Panc1 (cell line): ENCODE results near the gene OSBPL1A. TPM values are rescaled to one million over a fixed set of nuclear protein-coding genes. Genes with fewer than 3 reads are reported as not detected.

Experiments used
- ATAC-seq: fragments of 200-7000 bp; cut with Tn5 transposase; 2 replicates; pipeline ENCODE4 v1.9.1; 2020; ENCODE audit warnings: mild to moderate bottlenecking, moderate library complexity
- Bru-seq: library from RNA; stranded (reverse); fragments of 400-500 nt; gene quantifications from one replicate; lab custom pipeline; 2021; lab: Mats Ljungman, UMichigan
- BruChase-seq, 2 experiments: library from RNA; stranded (reverse); fragments of 400-500 nt; gene quantifications; one replicate each; lab custom pipeline; 2021; lab: Mats Ljungman, UMichigan
- BruUV-seq: library from RNA; stranded (reverse); fragments of 400-500 nt; replicated peaks from 2 replicates; lab custom pipeline; 2021; lab: Mats Ljungman, UMichigan
- CTCF ChIA-PET: fragments of 300-600 bp; sonication (Branson Sonifier 250); formaldehyde crosslinking; loops from one replicate; lab custom pipeline; 2022; ENCODE audit warnings: antibody characterized with exemption; lab: Charles Lee
- POLR2A ChIA-PET: fragments of 300-600 bp; sonication (Branson Sonifier 250); formaldehyde crosslinking; loops from one replicate; lab custom pipeline; 2022; ENCODE audit warnings: antibody characterized with exemption; lab: Charles Lee
- DNase-seq: peaks from one replicate; pipeline ENCODE4 v3.0.0-alpha.2; 2010; ENCODE audit warnings: low read depth, low spot score
- H3K27ac ChIP-seq: 2 replicates; pipeline ENCODE4 v1.5.1; 2011; ENCODE audit warnings: mild to moderate bottlenecking, low read length, inconsistent platforms
- H3K27me3 ChIP-seq: fragments of 200-500 bp; sonication (Bioruptor generic); 2 replicates; pipeline ENCODE4 v1.6.0; 2014; ENCODE audit warnings: low read length, inconsistent platforms; ENCODE audit not compliant: control insufficient read depth, insufficient read depth
- H3K36me3 ChIP-seq: fragments of 200-500 bp; sonication (Bioruptor generic); 2 replicates; pipeline ENCODE4 v1.5.1; 2014; ENCODE audit warnings: inconsistent platforms, mild to moderate bottlenecking, low read length, moderate library complexity; ENCODE audit not compliant: control insufficient read depth, insufficient read depth
- H3K4me1 ChIP-seq: 2 replicates; pipeline ENCODE4 v1.5.1; 2011; ENCODE audit warnings: inconsistent platforms, mild to moderate bottlenecking, low read length, moderate library complexity; ENCODE audit not compliant: control insufficient read depth, insufficient read depth
- H3K4me3 ChIP-seq, 2 experiments: 2 replicates each; pipeline ENCODE4 v1.5.1; 2011 to 2012; ENCODE audit warnings: low read depth in 2 of 2, low read length in 2 of 2, mild to moderate bottlenecking in 2 of 2, inconsistent platforms in 1 of 2, moderate library complexity in 1 of 2
- H3K9me3 ChIP-seq: fragments of 200-500 bp; sonication (Bioruptor generic); 2 replicates; pipeline ENCODE4 v1.5.1; 2014; ENCODE audit warnings: low read depth, mild to moderate bottlenecking, inconsistent platforms, low read length, moderate library complexity; ENCODE audit not compliant: control insufficient read depth, insufficient read depth
- POLR2AphosphoS5 ChIP-seq: IDR thresholded peaks from 2 replicates; pipeline ENCODE4 v1.6.1; 2012; ENCODE audit warnings: mild to moderate bottlenecking, low read depth, low read length, moderate library complexity
- SIN3A ChIP-seq: IDR thresholded peaks from 2 replicates; pipeline ENCODE4 v1.6.1; 2012; ENCODE audit warnings: low read depth, mild to moderate bottlenecking, low read length, moderate library complexity, borderline replicate concordance; ENCODE audit not compliant: insufficient read depth
- TCF7L2 ChIP-seq: IDR thresholded peaks from 2 replicates; pipeline ENCODE4 v1.6.1; 2011; ENCODE audit warnings: mild to moderate bottlenecking, low read depth, low read length, inconsistent platforms
- in situ Hi-C: cut with HindIII; loops from 2 replicates; pipeline ENCODE4 v1.10.0; 2016; ENCODE audit warnings: low sequenced_read_pairs, low pct_unique_long_range_greater_than_20kb
- intact Hi-C: fragments of 100-400 bp; cut with micrococcal nuclease; formaldehyde crosslinking; loops from one replicate; pipeline ENCODE4 v1.10.0; 2022; ENCODE audit not compliant: unreplicated experiment
- long read RNA-seq: library from polyadenylated mRNA; unstranded; transcript quantifications from one replicate; pipeline ENCODE4 v2.0.0, GENCODE V29; 2021; ENCODE audit not compliant: unreplicated experiment
- polyA plus RNA-seq: library from polyadenylated mRNA; unstranded; fragments of >200 nt; gene quantifications from one replicate; pipeline ENCODE4 v1.2.1, GENCODE V29; 2012; ENCODE audit warnings: missing spikeins; ENCODE audit not compliant: insufficient read length
- total RNA-seq: library from RNA; stranded (reverse); gene quantifications from one replicate; pipeline ENCODE4 v1.2.1, GENCODE V29; 2021; ENCODE audit not compliant: unreplicated experiment
- TF ChIP-seq, protein P1 (sequence below), 2 experiments: IDR thresholded peaks; 2 replicates each; pipeline ENCODE4 v1.6.1; 2011 to 2012; ENCODE audit warnings: low read depth in 2 of 2, control low read depth in 1 of 2, low read length in 1 of 2, mild to moderate bottlenecking in 1 of 2, moderate library complexity in 1 of 2; ENCODE audit not compliant: insufficient read depth in 1 of 2
- TF ChIP-seq, protein P2 (sequence below): fragments of 450-650 bp; IDR thresholded peaks from 2 replicates; pipeline ENCODE4 v1.5.1; 2017; ENCODE audit warnings: mild to moderate bottlenecking

The OSBPL1A gene
- total RNA-seq: 50.5 TPM
- polyA plus RNA-seq: 43.2 TPM
- Bru-seq, nascent RNA: percentile 72 among the genes with signal in this experiment
- BruChase-seq, experiment 1, labeled RNA remaining after a 2-hour chase: percentile 64 among the genes with signal in this experiment
- BruChase-seq, experiment 2, labeled RNA remaining after a 6-hour chase: percentile 65 among the genes with signal in this experiment
- long read RNA-seq, full-length matches to known transcripts: 37 of 129 reads
- long read RNA-seq, partial matches to known transcripts: 54 of 129 reads
- long read RNA-seq, other reads (novel, unspliced or antisense): 38 of 129 reads

GRCh38 chr18:24397694-24398368 lies at the start of gene OSBPL1A:
Gene OSBPL1A, minus strand, starts transcription at chr18:24397824. Its CDS starts 20,291 bp downstream, at chr18:24377533.
- no peaks in the 10 kb centered on the region for H3K9me3 ChIP-seq
- CTCF ChIA-PET: no interaction called here
- peaks cover 15% of the 10 kb centered on the region for H3K4me1 ChIP-seq
- ATAC-seq (peak; percentile 97), DNase-seq (peak; percentile 39)
- POLR2A ChIA-PET: interaction anchor here (0.6 to 1.4 kb wide), 4 partner anchors 73 to 1861 kb away, joined by 3 to 13 read pairs (median 8); no protein-coding TSS in a partner anchor
- intact Hi-C loops (no loop called here), in situ Hi-C loops (no loop called here)
- H3K27me3 ChIP-seq: no peaks in the 10 kb centered on the region
- H3K36me3 ChIP-seq: no peaks in the 10 kb centered on the region
- peak within 1 kb of the TSS; percentile 74 to 79 for H3K4me3 ChIP-seq
- BruUV-seq: no TSS peak
- TF ChIP-seq TCF7L2: no peak
- peak; percentile 41; the same call in 1 of the 2 replicates for TF ChIP-seq SIN3A
- TF ChIP-seq, protein P1, sequence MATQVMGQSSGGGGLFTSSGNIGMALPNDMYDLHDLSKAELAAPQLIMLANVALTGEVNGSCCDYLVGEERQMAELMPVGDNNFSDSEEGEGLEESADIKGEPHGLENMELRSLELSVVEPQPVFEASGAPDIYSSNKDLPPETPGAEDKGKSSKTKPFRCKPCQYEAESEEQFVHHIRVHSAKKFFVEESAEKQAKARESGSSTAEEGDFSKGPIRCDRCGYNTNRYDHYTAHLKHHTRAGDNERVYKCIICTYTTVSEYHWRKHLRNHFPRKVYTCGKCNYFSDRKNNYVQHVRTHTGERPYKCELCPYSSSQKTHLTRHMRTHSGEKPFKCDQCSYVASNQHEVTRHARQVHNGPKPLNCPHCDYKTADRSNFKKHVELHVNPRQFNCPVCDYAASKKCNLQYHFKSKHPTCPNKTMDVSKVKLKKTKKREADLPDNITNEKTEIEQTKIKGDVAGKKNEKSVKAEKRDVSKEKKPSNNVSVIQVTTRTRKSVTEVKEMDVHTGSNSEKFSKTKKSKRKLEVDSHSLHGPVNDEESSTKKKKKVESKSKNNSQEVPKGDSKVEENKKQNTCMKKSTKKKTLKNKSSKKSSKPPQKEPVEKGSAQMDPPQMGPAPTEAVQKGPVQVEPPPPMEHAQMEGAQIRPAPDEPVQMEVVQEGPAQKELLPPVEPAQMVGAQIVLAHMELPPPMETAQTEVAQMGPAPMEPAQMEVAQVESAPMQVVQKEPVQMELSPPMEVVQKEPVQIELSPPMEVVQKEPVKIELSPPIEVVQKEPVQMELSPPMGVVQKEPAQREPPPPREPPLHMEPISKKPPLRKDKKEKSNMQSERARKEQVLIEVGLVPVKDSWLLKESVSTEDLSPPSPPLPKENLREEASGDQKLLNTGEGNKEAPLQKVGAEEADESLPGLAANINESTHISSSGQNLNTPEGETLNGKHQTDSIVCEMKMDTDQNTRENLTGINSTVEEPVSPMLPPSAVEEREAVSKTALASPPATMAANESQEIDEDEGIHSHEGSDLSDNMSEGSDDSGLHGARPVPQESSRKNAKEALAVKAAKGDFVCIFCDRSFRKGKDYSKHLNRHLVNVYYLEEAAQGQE (IDR thresholded peaks at IDR 0.05; ENCODE audit: insufficient read depth in 1 of 2, low read depth in 2 of 2, low read length in 1 of 2): no peak
- TF ChIP-seq, protein P2, sequence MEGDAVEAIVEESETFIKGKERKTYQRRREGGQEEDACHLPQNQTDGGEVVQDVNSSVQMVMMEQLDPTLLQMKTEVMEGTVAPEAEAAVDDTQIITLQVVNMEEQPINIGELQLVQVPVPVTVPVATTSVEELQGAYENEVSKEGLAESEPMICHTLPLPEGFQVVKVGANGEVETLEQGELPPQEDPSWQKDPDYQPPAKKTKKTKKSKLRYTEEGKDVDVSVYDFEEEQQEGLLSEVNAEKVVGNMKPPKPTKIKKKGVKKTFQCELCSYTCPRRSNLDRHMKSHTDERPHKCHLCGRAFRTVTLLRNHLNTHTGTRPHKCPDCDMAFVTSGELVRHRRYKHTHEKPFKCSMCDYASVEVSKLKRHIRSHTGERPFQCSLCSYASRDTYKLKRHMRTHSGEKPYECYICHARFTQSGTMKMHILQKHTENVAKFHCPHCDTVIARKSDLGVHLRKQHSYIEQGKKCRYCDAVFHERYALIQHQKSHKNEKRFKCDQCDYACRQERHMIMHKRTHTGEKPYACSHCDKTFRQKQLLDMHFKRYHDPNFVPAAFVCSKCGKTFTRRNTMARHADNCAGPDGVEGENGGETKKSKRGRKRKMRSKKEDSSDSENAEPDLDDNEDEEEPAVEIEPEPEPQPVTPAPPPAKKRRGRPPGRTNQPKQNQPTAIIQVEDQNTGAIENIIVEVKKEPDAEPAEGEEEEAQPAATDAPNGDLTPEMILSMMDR: no peak
- TF ChIP-seq POLR2AphosphoS5: peak; percentile 81
- peak within 1 kb of the TSS; percentile 87 for H3K27ac ChIP-seq

- Histone ChIP-seq H3K9me3 (no peaks in the 10 kb centered on the region), H3K4me1 (no peaks in the 10 kb centered on the region), H3K27me3 (no peaks in the 10 kb centered on the region), H3K36me3 (peaks cover 28% of the 10 kb centered on the region), H3K4me3 (no peak overlapping the region), H3K27ac (no peak overlapping the region)
- DNase-seq (no peak), ATAC-seq (no peak)
- POLR2A ChIA-PET: interaction anchor here (0.5 kb wide), 1 partner anchor 473 kb away, joined by 6 read pairs; no protein-coding TSS in a partner anchor
- intact Hi-C loops (no loop called here), in situ Hi-C loops (no loop called here)
- CTCF ChIA-PET: interaction anchor here (0.5 to 1.2 kb wide), 4 partner anchors 15 to 87 kb away, joined by 3 to 8 read pairs (median 3); no protein-coding TSS in a partner anchor
- TF ChIP-seq POLR2AphosphoS5: no peak
- TF ChIP-seq, protein P2: peak; percentile 45; the same call in 1 of the 2 replicates
- no TSS peak for BruUV-seq
Measured at GRCh38 chr18:24446953-24447538, 49.4 kb upstream of the OSBPL1A start.
